ENCODE data around the gene POMGNT1. TPM values are rescaled to one million over a fixed set of nuclear protein-coding genes. Genes with fewer than 3 reads are reported as not detected.

Gene POMGNT1
- total and polyA plus RNA-seq, 2 of the 13 experiments (the other 11 are each of a cell fraction or from before 2014, with no cell fraction given) = 33.9 to 46.8 TPM

GRCh38 chr1:46247436-46248121 is 49.3 kb upstream of the POMGNT1 start, which contains the start of gene RAD54L (continued):
- TF ChIP-seq TRIM22 (IDR thresholded peaks at IDR 0.05) (no peak), STAT5B (CRISPR knock-in tag; IDR thresholded peaks at IDR 0.05) (no peak), PHF20 (CRISPR knock-in tag; IDR thresholded peaks at IDR 0.05) (peak; percentile 67), SAP130 (CRISPR knock-in tag; IDR thresholded peaks at IDR 0.05; ENCODE audit: low read depth) (peak; percentile 100), PAX8 (CRISPR knock-in tag; IDR thresholded peaks at IDR 0.05; ENCODE audit: borderline replicate concordance) (no peak), KLF13 (CRISPR knock-in tag; IDR thresholded peaks at IDR 0.05) (no peak), ZSCAN29 (CRISPR knock-in tag; conservative IDR thresholded peaks at IDR 0.05) (no peak), ZNF383 (CRISPR knock-in tag; IDR thresholded peaks at IDR 0.05; ENCODE audit: borderline replicate concordance) (no peak), ZNF766 (CRISPR knock-in tag; IDR thresholded peaks at IDR 0.05; ENCODE audit: borderline replicate concordance) (peak; percentile 26; the same call in 1 of the 2 replicates), ZNF678 (CRISPR knock-in tag; IDR thresholded peaks at IDR 0.05) (no peak), STAT6 (CRISPR knock-in tag; IDR thresholded peaks at IDR 0.05; ENCODE audit: borderline replicate concordance) (no peak), E2F1 (CRISPR knock-in tag; IDR thresholded peaks at IDR 0.05) (peak; percentile 99), MTF2 (CRISPR knock-in tag; IDR thresholded peaks at IDR 0.05; ENCODE audit: borderline replicate concordance) (no peak), REXO4 (CRISPR knock-in tag; IDR thresholded peaks at IDR 0.05; ENCODE audit: borderline replicate concordance) (peak; percentile 85; the same call in 1 of the 2 replicates), ATF4 (CRISPR knock-in tag; IDR thresholded peaks at IDR 0.05) (peak in 1 of 2 experiments; percentile 77; a peak in 1 of 4 replicates), FOSL1 (CRISPR knock-in tag; IDR thresholded peaks at IDR 0.05; ENCODE audit: borderline replicate concordance) (no peak), ARID2 (CRISPR knock-in tag; IDR thresholded peaks at IDR 0.05; ENCODE audit: borderline replicate concordance) (no peak), MIER2 (CRISPR knock-in tag; IDR thresholded peaks at IDR 0.05) (no peak), AGO1 (IDR thresholded peaks at IDR 0.05; ENCODE audit: low read depth, low read length, poor library complexity, severe bottlenecking) (no peak), ZNF7 (CRISPR knock-in tag; IDR thresholded peaks at IDR 0.05) (no peak), TGIF2 (CRISPR knock-in tag; IDR thresholded peaks at IDR 0.05) (peak; percentile 98), NR3C1 (CRISPR knock-in tag; IDR thresholded peaks at IDR 0.05) (no peak), GTF3A (CRISPR knock-in tag; conservative IDR thresholded peaks at IDR 0.05) (no peak), KDM4B (CRISPR knock-in tag; IDR thresholded peaks at IDR 0.05) (no peak), MIXL1 (CRISPR knock-in tag; IDR thresholded peaks at IDR 0.05) (peak; percentile 41; the same call in 1 of the 2 replicates)

Measured in HepG2 (cell line).